ENCODE measurements around the gene PGF. TPM values are rescaled to one million over a fixed set of nuclear protein-coding genes. Genes with fewer than 3 reads are reported as not detected.
"Not testable (repeated sequence)": the region's sequence is repeated elsewhere in the genome, so short reads cannot be mapped to it uniquely, and the experiment has no call there.

The PGF gene
- 20.2 and 92.0 TPM in 2 replicates for total RNA-seq

DNA sequence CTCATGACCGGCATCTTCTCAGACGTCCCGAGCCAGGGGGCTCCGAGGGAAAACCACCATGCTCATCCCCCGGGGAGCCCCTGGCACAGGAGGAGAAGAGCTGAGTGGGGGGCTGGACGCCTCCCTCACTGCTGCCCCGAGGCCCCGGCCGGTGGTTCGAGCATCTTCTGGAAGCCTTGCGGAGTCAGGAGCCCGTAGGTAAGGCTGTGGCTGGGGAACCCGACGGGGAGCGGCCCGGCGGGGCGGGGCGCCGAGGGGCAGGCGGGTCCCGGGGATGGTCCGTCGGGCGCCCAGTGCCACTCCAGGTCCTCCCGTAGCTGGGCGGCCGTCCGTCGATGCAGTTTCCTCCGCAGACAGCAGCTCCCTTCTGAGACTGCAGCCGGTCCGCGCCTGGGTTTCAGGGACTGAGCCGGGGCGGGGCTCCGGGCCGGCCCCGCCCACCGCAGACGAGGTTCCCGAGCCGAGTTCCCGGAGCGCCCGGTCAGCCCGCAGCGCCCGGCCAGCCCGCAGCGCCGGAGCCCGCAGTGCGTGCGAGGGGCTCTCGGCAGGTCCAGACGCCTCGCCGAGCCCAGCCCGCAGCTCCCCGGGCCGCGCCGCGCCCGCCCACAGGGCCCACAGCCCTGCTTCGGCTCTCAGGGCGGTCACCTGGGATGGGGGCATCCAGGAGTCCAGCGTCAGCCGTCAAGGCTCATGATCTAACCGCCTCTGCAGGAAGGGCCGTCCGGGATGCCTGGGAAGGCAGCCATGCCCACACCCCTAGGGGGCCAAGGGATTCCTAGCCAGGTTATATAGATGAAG is at the start of gene PGF:
Gene PGF, minus strand, starts transcription at position 369 of the 798 bp plus-strand sequence. Its CDS starts 355 bp downstream, at position 14.
- DNase-seq (ENCODE audit: low read depth in 2 of 2) = peak; percentile 37 to 85

DNA sequence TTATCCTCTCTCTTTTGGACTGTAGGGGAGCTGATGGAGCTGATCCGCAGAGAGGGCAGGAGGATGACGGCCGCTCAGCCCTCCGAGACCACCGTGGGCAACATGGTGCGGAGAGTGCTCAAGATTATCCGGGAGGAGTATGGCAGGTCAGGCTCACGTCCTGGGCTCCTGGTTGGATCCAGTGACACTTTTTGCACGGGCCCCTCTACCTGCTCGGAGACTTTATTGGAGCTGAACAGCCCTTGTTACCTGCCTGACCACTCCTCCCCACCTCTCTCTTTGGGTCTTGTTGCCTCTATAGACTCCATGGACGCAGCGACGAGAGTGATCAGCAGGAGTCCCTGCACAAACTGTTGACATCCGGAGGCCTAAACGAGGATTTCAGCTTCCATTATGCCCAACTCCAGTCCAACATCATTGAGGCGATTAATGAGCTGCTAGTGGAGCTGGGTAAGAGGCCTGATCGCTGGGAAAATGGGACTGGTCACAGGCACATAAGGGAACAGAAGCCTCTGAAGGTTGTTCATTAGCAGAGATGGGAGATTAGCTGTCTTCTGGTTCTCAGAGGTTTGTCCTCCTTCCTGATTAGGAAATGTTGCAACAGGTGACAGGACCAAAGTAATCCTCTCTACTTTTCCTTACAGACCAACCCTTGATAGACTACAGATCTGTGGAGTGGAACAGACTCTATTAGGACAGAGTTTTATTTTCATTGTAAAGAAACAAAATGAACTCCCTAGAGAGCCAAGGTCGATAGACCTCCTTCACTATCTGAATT is 48.0 kb upstream of the PGF start:
- peak; percentile 39 to 42 for DNase-seq (ENCODE audit: low read depth in 2 of 2)

DNA sequence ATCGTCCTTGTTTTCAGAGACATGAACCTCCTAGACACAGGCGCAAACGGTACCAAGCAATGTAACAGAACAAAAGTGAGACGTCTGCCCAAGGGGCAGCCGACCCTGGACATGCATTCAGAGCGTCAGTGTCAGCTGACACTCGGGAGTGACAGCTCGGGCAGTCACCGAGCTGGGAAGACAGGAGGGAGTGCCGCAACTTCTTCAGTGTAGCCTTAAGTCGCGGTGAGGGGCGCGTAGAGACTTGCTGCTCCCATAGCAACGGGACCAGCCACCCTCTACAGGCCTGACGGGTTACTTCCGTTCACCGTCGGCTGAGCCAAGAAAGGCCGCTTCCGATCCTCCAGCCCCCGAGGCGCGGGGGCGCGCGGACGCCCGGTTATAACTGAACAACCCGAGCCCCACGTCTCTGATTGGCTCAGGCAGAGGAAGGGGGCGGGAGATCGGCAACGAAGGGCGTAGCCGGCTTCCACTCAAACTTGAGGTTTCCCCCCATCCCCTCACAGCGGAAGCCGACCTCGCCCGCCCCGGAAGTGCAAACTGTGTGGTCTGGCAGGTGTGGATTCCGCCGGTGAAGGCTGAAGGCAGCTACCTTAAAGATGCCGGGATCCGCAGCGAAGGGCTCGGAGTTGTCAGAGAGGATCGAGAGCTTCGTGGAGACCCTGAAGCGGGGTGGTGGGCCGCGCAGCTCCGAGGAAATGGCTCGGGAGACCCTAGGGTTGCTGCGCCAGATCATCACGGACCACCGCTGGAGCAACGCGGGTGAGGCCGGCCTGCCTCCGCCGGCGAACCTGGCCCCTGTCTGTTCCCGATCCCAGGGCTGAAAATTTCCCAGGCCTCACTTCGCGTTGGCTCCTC is 47.2 kb upstream of the PGF start, which contains the start of gene EIF2B2:
Gene EIF2B2, plus strand, starts transcription at position 530 of the 858 bp plus-strand sequence. Its CDS starts 70 bp downstream, at position 600.
- peak; percentile 87 to 97 for DNase-seq (ENCODE audit: low read depth in 2 of 2)

DNA sequence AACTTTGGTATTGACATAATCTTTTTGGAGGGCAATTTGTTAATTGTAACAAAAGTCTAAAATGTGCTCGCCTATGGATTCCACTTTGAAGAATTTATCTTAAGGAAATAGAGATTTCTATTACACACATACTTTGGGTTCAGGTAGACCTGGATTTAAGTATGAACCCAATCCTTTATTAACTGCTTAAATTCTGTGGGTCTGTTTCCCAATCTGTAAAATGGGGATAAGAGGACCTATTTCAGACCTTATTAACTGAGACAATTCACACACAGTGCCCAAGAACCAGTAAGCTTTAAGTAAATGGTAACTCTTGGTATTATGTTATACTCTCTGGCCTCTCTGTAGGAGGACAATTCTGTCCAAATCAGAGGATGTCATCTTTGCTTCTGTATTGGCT is 46.5 kb upstream of the PGF start:
- DNase-seq (ENCODE audit: low read depth in 2 of 2) = no peak

DNA sequence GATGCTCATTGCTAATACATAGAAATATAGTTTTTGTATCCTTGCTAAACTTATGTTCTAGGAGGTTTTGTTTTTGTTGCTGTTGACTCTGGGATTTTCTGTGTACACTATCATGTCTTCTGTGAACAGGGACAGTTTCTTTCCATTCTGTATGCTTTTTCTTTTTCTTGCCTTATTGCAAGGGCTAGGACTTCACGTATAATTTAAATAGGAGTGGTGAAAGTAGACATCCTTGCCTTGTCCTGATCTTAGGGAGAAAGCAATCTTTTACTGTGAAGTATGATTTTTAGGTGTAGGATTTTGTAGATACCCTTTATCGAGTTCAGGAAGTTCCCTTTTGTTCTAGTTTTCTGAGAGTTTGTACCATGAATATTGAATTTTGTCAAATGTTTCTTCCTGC is 45.9 kb upstream of the PGF start:
- no peak for DNase-seq (ENCODE audit: low read depth in 2 of 2)

DNA sequence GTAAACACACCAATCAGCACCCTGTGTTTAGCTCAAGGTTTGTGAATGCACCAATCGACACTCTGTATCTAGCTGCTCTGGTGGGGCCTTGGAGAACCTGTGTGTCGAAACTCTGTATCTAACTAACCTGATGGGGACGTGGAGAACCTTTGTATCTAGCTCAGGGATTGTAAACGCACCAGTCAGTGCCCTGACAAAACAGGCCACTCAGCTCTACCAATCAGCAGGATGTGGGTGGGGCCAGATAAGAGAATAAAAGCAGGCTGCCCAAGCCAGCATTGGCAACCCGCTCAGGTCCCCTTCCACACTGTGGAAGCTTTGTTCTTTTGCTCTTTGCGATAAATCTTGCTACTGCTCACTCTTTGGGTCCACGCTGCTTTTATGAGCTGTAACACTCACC is 40.4 kb upstream of the PGF start:
- not testable (repeated sequence) for DNase-seq (ENCODE audit: low read depth in 2 of 2)

DNA sequence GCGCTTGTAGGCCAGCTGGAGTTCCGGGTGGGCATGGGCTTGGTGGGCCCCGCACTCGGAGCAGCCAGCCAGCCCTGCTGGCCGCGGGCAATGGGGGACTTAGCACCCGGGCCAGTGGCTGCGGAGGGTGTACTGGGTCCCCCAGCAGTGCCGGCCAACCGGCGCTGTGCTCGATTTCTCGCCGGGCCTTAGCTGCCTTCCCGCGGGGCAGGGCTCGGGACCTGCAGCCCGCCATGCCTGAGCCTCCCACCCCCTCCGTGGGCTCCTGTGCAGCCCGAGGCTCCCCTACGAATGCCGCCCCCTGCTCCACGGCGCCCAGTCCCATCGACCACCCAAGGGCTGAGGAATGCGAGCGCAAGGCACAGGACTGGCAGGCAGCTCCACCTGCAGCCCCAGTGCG is 38.8 kb upstream of the PGF start:
- not testable (repeated sequence) for DNase-seq (ENCODE audit: low read depth in 2 of 2)

DNA sequence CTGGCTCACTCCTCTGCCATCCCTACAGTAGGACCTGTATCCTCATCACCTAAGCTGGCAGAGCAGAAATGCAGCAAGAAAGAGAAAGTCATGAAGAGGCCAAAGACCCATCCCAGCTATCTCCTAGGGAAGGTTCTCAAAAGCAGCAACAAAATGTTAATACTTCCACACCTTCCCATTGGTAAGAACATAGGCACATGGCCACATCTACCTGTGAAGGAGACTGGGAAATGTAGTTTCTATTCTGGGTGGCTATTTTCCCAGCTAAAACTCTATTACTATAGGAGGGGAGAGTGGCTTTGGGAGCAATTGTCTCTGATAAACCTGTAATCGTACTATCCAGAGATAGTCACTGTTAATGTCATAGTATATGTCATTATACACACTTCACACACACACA is 33.6 kb upstream of the PGF start:
- DNase-seq (ENCODE audit: low read depth in 2 of 2) = no peak

DNA sequence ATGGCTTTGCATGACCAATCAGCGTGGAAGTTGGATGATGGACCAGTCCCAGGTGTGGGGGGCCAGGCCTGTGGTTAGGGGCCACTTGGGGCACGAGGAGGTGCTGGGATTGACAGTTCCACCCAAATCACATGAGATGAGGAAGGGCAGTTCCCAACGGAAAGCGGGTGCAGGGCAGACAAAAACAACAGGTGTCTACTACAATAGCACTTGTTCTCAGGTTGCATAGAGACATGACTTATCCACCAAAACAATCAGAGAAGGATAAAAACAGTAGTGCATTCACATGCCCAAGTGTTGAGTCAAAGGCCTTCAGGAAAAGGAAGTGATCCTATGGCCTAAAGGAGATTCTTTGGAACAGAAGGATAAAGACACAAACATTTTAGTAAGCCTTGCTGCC is 32.7 kb upstream of the PGF start:
- DNase-seq (ENCODE audit: low read depth in 2 of 2) = peak; percentile 39 to 99

DNA sequence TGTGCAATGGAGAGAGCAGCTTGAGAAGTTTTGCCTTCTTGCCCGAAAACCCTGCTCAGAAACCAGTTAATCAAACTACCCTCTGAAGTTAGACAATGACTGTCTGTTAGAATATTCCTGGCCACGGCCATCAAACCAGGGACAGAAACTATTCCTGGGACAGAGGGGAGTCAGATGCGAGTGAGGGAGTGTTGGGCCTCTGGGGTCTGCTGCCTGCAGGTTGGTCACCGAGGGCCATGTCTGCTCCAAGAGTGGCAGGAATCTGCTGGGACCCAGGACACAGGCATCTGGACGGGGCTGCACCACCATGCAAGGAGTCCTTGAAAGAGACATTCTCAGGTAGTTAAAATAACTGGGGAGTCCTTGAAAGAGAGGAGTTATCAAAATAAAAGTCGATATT is 30.4 kb upstream of the PGF start:
- DNase-seq (ENCODE audit: low read depth in 2 of 2) = no peak

DNA sequence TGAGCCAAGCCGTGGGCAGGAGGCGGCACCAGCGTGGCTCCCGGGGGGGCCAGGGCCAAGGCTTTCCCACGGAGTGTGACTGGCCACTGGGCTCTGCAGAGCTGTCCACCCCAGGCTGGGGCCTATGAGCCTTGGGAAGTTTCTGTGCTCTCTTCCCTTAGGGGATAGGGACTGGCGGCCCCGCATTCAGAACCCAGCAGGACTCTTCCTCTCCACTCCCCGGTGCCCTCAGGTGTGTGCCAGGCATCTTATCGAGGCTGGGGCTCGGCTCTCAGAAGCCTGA is 29.6 kb upstream of the PGF start:
- DNase-seq (ENCODE audit: low read depth in 2 of 2) = no peak

DNA sequence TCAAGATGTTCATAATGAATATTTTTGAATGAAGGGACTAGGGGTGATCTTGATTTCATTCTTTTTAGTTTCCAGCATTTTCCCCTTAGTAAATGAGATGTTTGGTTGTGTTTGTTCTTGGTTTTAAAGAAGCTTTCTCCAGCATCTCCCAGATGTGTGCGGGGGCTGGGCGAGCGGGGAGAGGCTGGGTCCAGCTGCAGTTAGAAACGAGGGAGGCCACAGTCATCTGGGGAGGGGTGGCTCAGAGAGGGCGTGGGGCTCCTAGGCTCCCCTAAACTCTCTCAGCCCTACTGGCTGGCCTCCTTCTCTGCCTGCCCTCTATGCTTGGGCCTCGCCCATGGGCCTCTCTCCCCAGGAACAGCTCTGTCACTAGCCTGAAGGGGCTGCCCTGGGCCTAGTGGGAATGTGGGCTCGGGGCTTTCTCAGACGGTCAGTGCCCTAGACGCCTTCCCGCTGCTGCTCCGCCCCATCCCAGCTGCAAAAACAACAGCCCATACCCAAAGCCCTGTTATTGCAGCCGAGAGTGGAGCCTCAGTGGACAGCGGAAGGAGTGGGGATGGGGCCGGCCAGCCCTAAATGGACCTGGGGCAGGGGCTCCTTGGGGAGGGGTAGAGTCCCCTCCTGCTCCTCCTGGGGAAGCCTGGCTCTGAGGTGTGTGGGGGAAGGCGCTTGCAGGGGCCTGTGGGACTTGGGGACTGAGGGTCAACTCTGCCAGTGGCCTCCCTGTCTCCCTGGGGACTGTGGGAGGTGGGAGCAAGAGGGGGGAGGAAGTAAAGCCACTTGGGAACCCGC is 29.0 kb upstream of the PGF start:
- no peak for DNase-seq (ENCODE audit: low read depth in 2 of 2)

DNA sequence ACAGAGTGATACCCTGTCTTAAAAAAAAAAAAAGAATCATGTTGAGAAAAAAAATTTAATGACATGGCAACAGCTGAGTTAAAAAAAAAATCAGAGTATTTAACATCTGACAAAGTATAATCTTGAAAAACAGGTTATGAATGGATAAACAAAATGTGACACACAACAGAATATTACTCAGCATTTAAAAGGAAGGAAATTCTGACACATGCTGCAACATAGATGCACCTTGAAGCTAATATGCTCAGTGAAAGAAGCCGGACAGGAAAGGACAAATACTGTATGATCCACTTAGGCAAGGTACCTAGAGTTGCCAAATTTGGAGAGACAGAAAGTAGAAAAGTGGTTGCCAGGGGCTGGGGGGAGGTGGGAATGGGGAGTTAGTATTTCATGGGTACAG is 27.9 kb upstream of the PGF start:
- peak in 1 of 2 donors; percentile 90 for DNase-seq (ENCODE audit: low read depth in 2 of 2)

DNA sequence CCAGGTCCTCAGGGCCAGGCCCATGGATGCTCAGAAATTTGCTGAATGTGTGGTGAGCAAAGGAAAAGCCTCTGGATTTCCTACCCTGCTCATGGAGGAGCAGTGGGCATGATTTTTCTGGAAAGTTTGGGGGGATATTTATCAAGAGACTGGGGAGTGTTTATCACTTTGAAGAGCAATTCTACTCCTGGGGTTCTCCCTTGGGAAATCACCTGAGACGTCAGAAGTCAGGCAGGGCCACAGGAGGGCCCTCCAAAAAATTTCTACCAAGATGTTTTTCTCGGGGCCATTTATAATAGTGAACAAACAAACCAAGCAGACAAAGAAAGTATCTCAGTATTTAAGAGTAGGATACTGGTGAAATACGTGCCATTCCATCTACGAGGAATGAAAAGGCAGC is 27.3 kb upstream of the PGF start:
- no peak for DNase-seq (ENCODE audit: low read depth in 2 of 2)

DNA sequence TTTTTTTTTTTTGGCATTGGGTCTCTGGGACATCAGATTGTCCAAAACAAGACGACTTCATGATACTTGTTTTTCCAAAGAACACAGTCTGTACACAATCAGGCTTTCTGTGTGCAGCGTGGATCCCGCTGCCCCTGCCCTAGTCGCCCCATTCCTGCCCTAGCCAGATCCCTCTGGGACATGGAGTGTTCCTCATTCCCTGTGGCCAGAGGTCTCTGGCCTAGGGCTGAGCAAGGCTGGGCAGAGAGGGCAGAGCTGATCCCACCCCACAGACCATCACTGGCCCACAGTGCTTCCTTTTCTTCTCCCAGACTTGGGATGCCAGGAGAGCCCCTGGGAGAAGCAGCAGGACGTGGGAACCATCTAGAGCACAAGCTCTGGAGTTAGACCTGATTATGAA is 26.4 kb upstream of the PGF start:
- DNase-seq (ENCODE audit: low read depth in 2 of 2) = no peak

DNA sequence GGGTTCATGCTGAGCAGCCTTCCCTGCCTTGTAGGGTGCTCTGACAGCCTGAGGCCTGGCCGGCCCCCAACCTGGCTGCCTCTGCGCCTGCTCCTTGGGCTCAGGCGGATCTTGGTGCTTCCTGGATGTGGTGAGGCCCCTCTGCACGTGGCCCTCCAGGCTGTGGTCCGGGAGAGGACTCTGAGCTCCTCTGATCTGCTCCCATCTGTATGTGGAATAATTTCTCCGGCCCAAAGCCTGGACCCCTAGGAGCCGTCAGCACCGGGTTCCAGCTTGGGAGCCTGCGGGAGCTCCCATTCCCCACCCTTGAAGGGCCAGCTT is 26.0 kb upstream of the PGF start:
- no peak for DNase-seq (ENCODE audit: low read depth in 2 of 2)

DNA sequence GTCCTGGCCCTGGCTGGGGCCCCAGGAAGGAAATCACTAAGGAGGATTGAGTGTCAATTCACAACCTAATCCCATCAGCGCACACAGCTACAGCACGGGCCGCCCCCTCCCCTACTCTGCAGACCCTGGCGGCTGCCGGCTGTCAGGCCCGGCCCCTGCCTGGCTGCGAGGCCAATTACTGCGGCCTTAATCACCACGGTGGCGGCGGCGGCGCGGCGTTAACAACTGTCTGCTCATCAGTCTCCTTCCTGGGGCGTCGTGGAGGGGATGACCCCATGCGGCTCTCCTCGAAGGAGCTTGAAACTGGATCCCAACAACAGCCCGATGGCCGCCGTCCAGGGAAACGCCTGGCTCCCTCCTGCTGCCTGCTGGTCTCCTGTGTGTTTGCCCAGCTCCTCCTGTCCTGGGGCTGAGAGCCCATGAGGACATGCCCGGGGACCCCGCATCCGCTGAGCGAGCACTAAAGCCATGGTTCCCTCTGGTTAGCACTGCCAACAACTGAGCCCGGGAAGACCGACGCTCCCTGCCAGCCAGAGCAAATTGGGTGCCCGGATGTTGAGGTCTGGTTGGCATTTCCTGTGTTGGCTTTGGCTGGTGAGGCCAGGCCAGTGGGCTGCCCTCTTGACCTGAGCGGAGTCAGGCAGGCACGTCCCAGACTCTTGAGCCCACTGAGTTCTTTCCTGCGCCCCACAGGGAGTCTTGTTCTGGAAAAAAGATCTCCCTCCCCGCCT is 25.5 kb upstream of the PGF start:
- peak in 1 of 2 donors; percentile 74 for DNase-seq (ENCODE audit: low read depth in 2 of 2)

DNA sequence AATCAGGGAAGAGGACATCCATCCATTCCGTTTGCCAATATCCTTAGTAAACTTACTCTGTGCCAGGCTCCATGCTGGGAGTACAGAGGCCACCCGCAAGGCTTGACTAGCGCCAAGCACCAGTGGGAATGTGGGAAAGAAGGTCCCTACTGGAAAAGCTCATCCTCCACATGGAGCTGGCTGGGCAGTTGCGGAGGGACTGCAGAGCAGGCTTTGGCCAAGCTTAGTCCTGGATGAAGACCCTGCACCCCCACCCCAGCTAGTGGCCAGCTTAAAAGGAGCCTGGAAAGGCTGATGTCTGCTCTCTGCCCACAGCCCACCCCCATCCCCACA is 25.0 kb upstream of the PGF start:
- DNase-seq (ENCODE audit: low read depth in 2 of 2) = no peak

DNA sequence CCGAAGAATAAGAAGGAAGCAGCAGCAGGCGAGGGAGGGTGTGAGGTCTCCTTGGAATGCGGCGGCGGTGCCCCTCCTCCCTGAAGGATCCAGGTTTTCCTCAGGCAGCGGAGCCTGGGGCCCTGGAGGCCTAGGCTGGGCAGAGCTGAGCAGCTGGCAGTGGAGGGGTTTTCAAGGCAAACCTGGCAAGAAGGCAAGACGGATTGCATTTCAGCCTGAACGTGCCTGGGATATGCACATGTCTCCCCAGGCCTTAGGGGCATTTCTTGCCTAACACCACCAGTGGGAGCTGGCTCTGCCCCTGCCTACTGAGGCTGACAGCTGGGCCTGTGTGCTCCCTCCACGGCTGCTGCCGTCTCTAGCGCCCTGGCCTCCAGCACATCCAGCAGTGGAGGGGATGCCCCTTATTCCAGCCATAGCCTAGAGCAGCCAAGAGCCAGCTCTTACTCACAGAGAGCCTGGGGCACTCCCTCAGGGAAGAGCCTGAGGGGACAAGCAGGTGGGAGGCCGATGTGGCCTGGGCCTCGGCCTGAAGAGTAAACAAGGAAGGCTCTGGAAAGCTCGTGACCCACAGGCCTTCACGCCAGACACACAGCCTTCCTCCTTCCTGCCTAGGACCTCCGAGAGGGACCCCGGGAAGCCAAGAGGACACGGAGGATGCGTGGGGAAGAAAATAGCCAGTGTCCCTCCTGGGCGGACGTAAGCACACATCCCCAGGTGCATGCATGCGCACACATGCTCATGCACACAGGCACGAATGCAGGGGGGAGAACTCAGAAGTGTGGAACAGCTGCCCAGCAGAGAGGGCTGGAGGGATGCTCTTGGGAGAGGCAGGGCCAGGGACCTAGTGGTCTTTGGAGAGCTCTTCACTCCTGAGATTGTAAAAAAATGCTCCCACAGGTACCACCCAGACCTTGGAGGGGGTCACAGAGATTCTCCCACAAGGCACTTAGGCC is 24.3 kb upstream of the PGF start:
- DNase-seq (ENCODE audit: low read depth in 2 of 2) = peak in 1 of 2 donors; percentile 59

DNA sequence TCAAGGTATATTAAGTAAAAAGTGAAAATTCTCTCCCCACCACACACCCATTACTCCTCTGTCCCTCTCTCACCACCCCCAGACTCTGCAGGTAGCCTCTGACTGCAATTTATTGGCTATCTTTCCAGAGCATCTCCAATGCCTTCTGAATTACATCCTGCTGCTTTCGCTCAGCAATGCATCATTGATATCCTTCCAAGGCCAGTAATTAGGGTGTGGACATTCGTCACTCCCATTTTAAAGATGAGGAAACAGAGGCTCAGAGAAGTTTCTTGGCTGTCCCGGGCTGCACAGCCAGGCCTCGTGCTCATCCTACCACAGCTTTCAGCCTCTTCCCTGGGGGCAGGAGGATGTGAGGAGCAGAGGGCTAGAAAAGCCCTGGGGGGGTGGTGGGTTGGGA is 23.6 kb upstream of the PGF start:
- no peak for DNase-seq (ENCODE audit: low read depth in 2 of 2)

All from lung microvascular endothelial cell (primary cell).